Measurements from ENCODE around the gene CDX4. TPM values are rescaled to one million over a fixed set of nuclear protein-coding genes. Genes with fewer than 3 reads are reported as not detected.

CDX4 gene, protein sequence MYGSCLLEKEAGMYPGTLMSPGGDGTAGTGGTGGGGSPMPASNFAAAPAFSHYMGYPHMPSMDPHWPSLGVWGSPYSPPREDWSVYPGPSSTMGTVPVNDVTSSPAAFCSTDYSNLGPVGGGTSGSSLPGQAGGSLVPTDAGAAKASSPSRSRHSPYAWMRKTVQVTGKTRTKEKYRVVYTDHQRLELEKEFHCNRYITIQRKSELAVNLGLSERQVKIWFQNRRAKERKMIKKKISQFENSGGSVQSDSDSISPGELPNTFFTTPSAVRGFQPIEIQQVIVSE
- not detected for total RNA-seq

DNA sequence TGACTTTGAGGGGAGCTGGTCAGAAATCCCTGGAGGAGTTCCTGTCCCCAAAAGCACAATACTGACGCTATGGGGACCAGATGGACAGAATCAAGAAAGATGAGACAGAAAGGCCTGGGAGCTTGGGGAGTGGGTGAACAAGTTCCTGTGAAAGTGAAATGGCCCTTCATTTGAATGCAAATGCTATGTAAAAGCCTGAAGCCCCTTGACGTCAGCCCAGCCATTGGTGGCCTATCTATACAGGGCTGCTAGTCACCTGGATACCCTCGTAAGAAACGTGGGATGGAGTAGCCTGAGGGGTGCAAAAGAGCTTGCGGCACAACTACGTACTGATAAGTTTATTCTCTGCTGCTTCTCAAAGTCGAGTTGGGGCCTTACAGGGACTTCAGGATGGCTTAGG, at the start of gene CDX4:
Gene CDX4, plus strand, starts transcription at position 223 of the 400 bp plus-strand sequence. CDS start 201 bp downstream, outside the sequence.
- no peak for ATAC-seq

DNA sequence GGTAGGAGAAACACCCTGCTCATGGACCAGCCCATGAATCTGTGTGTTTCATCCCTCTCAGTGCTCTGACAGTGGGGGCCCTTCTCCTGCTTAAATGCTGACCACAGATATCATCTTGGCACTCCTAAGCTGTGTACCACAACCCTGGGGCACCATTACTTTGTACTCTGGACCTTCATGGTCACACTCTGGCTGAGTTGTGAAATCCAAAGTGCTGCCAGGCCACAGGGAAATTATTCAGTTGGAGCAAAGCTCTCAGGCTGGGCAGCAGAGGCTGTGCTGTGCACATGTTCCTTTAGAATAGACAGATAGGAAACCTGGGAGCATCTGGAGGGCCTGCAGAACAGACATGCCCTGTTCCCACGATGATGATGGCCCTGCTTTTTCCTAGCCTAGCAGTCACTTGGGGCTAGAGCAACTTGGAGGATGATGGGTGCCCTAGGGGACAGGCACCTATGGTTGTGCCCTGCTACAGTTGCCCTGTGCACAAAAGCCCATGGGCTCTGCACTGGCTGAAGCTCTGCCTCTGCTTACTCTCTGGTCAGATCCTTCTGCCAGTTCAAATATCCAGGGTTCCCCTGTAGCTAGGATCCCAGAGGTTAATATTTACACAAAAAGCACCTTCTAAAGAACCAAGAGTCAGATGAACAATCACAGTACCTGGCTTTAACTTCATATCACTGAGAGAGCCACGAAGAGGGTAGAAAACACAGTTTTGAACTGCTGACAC, 48.5 kb upstream of the CDX4 start:
- Mint-ChIP-seq H3K27ac (no peak overlapping the region), H3K4me1 (ENCODE audit: low read depth) (no peaks in the 10 kb centered on the region), H3K9me3 (peaks cover 2% of the 10 kb centered on the region), H3K4me3 (no peak overlapping the region), H3K27me3 (no peaks in the 10 kb centered on the region), H3K36me3 (ENCODE audit: low read depth) (no peaks in the 10 kb centered on the region)
- ChIA-PET POLR2A (interaction anchor here (0.6 kb wide), 1 partner anchor 20 kb away, joined by 3 read pairs; no protein-coding TSS in a partner anchor), CTCF (no interaction called here)
- intact Hi-C loops (cut with micrococcal nuclease) = no loop called here
- TF ChIP-seq, protein P1, sequence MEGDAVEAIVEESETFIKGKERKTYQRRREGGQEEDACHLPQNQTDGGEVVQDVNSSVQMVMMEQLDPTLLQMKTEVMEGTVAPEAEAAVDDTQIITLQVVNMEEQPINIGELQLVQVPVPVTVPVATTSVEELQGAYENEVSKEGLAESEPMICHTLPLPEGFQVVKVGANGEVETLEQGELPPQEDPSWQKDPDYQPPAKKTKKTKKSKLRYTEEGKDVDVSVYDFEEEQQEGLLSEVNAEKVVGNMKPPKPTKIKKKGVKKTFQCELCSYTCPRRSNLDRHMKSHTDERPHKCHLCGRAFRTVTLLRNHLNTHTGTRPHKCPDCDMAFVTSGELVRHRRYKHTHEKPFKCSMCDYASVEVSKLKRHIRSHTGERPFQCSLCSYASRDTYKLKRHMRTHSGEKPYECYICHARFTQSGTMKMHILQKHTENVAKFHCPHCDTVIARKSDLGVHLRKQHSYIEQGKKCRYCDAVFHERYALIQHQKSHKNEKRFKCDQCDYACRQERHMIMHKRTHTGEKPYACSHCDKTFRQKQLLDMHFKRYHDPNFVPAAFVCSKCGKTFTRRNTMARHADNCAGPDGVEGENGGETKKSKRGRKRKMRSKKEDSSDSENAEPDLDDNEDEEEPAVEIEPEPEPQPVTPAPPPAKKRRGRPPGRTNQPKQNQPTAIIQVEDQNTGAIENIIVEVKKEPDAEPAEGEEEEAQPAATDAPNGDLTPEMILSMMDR (IDR thresholded peaks at IDR 0.05) = no peak
- DNase-seq (no peak), ATAC-seq (no peak)

More for the DNA sequence above, at the start of gene CDX4:
- intact Hi-C loops (cut with micrococcal nuclease) = no loop called here
- ChIA-PET CTCF (no interaction called here), POLR2A (no interaction called here)
- Mint-ChIP-seq H3K27me3 (peaks cover 43% of the 10 kb centered on the region), H3K36me3 (ENCODE audit: low read depth) (no peaks in the 10 kb centered on the region), H3K9me3 (no peaks in the 10 kb centered on the region), H3K4me3 (no peak within 1 kb of the TSS), H3K27ac (no peak within 1 kb of the TSS), H3K4me1 (ENCODE audit: low read depth) (peaks cover 2% of the 10 kb centered on the region)
- DNase-seq = no peak
- TF ChIP-seq, protein P1 (IDR thresholded peaks at IDR 0.05) = no peak

DNA sequence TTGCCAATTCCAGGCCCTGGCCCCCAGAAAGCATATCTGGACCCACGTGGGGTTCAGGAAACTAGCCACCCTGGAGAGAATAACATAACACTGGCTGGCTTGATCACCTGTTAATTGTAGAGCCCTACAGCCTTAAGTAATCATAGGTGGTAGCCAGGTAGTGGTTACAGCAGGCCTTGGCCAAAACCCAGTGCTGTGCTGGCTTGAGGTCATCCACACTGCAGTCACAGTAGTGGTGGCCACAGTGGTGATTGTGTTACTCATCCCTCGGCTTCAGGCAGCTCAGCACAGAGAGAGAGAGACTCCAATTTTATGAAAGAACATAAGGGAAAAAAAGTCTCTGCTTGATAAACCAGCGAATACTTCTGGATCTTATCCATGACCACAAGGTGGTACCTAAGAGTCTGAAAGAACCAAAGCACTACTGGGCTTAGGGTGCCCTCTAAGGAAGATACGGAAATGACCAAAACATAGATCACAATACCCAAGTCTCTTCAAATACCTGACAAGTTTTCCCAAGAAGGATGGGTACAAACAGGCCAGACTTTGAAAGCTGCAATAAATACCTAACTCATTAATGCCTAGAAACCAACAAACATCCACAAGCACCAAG, 46.6 kb upstream of the CDX4 start:
- no peak for DNase-seq
- ChIA-PET CTCF (no interaction called here), POLR2A (no interaction called here)
- Mint-ChIP-seq H3K9me3 (no peaks in the 10 kb centered on the region), H3K36me3 (ENCODE audit: low read depth) (no peaks in the 10 kb centered on the region), H3K27me3 (no peaks in the 10 kb centered on the region), H3K4me3 (no peak overlapping the region), H3K27ac (no peak overlapping the region), H3K4me1 (ENCODE audit: low read depth) (no peaks in the 10 kb centered on the region)
- ATAC-seq = no peak
- intact Hi-C loops (cut with micrococcal nuclease) = no loop called here
- TF ChIP-seq, protein P1 (IDR thresholded peaks at IDR 0.05) = no peak

DNA sequence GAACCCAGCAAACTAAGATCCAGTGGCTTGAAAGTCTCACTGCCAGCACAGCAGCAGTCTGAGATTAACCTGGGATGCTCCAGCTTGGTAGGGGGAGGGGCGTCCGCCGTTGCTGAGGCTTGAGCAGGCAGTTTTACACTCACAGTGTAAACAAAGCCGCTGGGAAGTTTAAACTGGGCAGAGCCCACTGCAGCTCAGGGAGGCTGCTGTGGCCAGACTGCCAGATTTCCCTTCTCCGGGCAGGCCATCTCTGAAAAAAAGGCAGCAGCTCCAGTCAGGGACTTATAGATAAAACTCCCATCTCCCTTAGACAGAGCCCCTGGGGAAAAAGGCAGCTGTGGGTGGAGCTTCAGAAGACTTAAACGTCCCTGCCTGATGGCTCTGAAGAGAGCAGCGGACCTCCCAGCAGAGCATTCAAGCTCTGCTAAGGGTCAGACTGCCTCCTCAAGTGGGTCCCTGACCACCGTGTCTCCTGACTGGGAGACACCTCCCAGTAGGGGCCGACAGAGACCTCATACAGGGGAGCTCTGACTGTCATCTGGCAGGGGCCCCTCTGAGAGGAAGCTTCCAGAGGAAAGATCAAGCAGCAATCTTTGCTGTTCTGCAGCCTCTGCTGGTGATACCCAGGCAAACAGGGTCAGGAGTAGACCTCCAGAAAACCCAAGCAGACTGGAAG, 45.1 kb upstream of the CDX4 start:
- no peaks in the 10 kb centered on the region for H3K36me3 Mint-ChIP-seq (ENCODE audit: low read depth)
- intact Hi-C loops (cut with micrococcal nuclease) = no loop called here
- no peak overlapping the region for H3K4me3 Mint-ChIP-seq
- H3K9me3 Mint-ChIP-seq = no peaks in the 10 kb centered on the region
- TF ChIP-seq, protein P1 (IDR thresholded peaks at IDR 0.05) = no peak
- ChIA-PET POLR2A (no interaction called here), CTCF (no interaction called here)
- H3K4me1 Mint-ChIP-seq (ENCODE audit: low read depth) = no peaks in the 10 kb centered on the region
- ATAC-seq = no peak
- H3K27ac Mint-ChIP-seq = no peak overlapping the region
- no peak for DNase-seq
- H3K27me3 Mint-ChIP-seq = no peaks in the 10 kb centered on the region

All from activated CD8-positive, alpha-beta T cell treated with anti-CD3 and anti-CD28 coated beads for 36 hours (primary cell).